ENCODE measurements around the gene KSR2. TPM values are rescaled to one million over a fixed set of nuclear protein-coding genes. Genes with fewer than 3 reads are reported as not detected.

The KSR2 gene
- total RNA-seq, 1 experiment from 2014 or later: 1.3 TPM

DNA sequence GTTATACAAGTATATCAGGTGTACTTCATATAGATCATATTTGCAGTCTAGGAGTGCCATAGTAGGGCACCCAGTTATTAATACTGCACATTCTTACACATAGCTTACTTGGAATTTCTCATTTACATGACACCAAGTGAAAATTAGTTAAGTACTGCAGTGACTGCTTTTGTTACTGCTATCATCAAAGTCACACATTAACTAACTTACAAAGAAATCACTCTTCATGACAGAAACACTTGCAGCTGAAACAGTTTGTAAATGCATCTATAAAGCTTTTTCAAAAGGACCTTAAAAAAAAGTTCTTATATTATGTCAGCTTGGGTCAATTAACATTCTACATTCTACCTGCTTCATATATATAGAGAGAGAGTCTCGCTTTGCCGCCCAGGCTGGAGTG lies 29.9 kb upstream of the KSR2 start:
- no peak overlapping the region for H2BK120ac ChIP-seq (ENCODE audit: low read depth, low read length, poor library complexity, severe bottlenecking)
- no peak overlapping the region for H3T11ph ChIP-seq (ENCODE audit: low read length)
- H3K79me1 ChIP-seq (ENCODE audit: insufficient read depth, low read depth, low read length, poor library complexity, severe bottlenecking): no peaks in the 10 kb centered on the region
- no peak overlapping the region for H3K56ac ChIP-seq (ENCODE audit: insufficient read length, low read depth, low read length)
- H3K23me2 ChIP-seq (ENCODE audit: insufficient read length, low read depth, low read length, poor library complexity, severe bottlenecking): no peaks in the 10 kb centered on the region
- peaks cover 1% of the 10 kb centered on the region; the same call in 1 of the 2 replicates for H3K27me3 Mint-ChIP-seq (ENCODE audit: low read depth)
- H4K91ac ChIP-seq (ENCODE audit: insufficient read length, low read depth, low read length): no peak overlapping the region
- H3K9me3 Mint-ChIP-seq: no peaks in the 10 kb centered on the region
- H3K4me1 ChIP-seq (ENCODE audit: insufficient read depth, low read length): no peaks in the 10 kb centered on the region
- no peak overlapping the region for H3K4ac ChIP-seq (ENCODE audit: low read depth, low read length)
- H2BK20ac ChIP-seq (ENCODE audit: low read depth, low read length, poor library complexity, severe bottlenecking): no peak overlapping the region
- H4K5ac ChIP-seq (ENCODE audit: insufficient read length, low read depth, low read length): no peak overlapping the region
- no peak overlapping the region for H3K4me2 ChIP-seq (ENCODE audit: insufficient read depth, insufficient read length, low read length)
- H2BK12ac ChIP-seq (ENCODE audit: insufficient read length, low read depth, low read length): no peak overlapping the region
- DNase-seq: no peak
- H3K4me1 Mint-ChIP-seq: peaks cover 0 to 4% of the 10 kb centered on the region in 2 experiments; a peak in 2 of 4 replicates
- H3K36me3 Mint-ChIP-seq (ENCODE audit: insufficient read depth in 1 of 3, low read depth in 3 of 3): no peaks in the 10 kb centered on the region
- no peak overlapping the region for H3K14ac ChIP-seq (ENCODE audit: insufficient read depth, low read length)
- WGBS (ENCODE audit: extremely low coverage, insufficient read length, low lambda C conversion rate): no CpG with 5 or more reads among the region's 2 CpGs
- no peak overlapping the region for H3K4me3 Mint-ChIP-seq
- H2BK5ac ChIP-seq (ENCODE audit: insufficient read length, low read length): no peak overlapping the region
- no peak overlapping the region for H2BK15ac ChIP-seq (ENCODE audit: low read depth, low read length)
- H3K9me3 ChIP-seq (ENCODE audit: control insufficient read depth, low read depth, low read length): no peaks in the 10 kb centered on the region
- TF ChIP-seq, protein P1, sequence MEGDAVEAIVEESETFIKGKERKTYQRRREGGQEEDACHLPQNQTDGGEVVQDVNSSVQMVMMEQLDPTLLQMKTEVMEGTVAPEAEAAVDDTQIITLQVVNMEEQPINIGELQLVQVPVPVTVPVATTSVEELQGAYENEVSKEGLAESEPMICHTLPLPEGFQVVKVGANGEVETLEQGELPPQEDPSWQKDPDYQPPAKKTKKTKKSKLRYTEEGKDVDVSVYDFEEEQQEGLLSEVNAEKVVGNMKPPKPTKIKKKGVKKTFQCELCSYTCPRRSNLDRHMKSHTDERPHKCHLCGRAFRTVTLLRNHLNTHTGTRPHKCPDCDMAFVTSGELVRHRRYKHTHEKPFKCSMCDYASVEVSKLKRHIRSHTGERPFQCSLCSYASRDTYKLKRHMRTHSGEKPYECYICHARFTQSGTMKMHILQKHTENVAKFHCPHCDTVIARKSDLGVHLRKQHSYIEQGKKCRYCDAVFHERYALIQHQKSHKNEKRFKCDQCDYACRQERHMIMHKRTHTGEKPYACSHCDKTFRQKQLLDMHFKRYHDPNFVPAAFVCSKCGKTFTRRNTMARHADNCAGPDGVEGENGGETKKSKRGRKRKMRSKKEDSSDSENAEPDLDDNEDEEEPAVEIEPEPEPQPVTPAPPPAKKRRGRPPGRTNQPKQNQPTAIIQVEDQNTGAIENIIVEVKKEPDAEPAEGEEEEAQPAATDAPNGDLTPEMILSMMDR (conservative IDR thresholded peaks at IDR 0.05): no peak
- no peaks in the 10 kb centered on the region for H4K20me1 ChIP-seq (ENCODE audit: control insufficient read depth, insufficient read depth, insufficient read length)
- H3K27ac Mint-ChIP-seq: no peak overlapping the region
- no peak overlapping the region for H3K18ac ChIP-seq (ENCODE audit: insufficient read length, low read depth, low read length)
- no peak overlapping the region for H4K8ac ChIP-seq (replicated peaks; ENCODE audit: insufficient read length, low read depth, low read length)
- no peaks in the 10 kb centered on the region for H3K79me2 ChIP-seq (ENCODE audit: insufficient read depth, low read length)
- no peaks in the 10 kb centered on the region for H3K27me3 ChIP-seq (ENCODE audit: insufficient read depth, low read length)
- no peak overlapping the region for H3K23ac ChIP-seq (ENCODE audit: insufficient read length, low read depth, low read length)
- no peak overlapping the region for H3K27ac ChIP-seq (ENCODE audit: insufficient read length, low read depth, low read length)
- H2AK5ac ChIP-seq (ENCODE audit: insufficient read length, low read length): no peak overlapping the region
- no peak overlapping the region for H3K9ac ChIP-seq (ENCODE audit: extremely low read depth, insufficient read length, low read length)
- H2AFZ ChIP-seq (ENCODE audit: low read length): no peak overlapping the region

Data from H9 (cell line).